ENCODE data around the gene TMEM179. TPM values are rescaled to one million over a fixed set of nuclear protein-coding genes. Genes with fewer than 3 reads are reported as not detected.

The TMEM179 gene
- total RNA-seq, 4 donors from 2014 or later, result not detected

GRCh38 chr14:104601786-104602185, 2.8 kb downstream of the TMEM179 start:
- Histone ChIP-seq H3K4me1 (no peaks in the 10 kb centered on the region), H3K4me3 (no peak overlapping the region), H3K27me3 (peaks cover 58 to 65% (median 61%) of the 10 kb centered on the region in 3 donors), H3K9me3 (no peaks in the 10 kb centered on the region), H3K36me3 (no peaks in the 10 kb centered on the region), H3K27ac (no peak overlapping the region)
- in situ Hi-C loops (cut with MboI; ENCODE audit: low sequenced_read_pairs in 4 of 4), result no loop called here
- DNase-seq (no peak), ATAC-seq (no peak)
- intact Hi-C loops (cut with DNase I; ENCODE audit: low total_unique reads), result no loop called here
- TF ChIP-seq POLR2A (IDR thresholded peaks at IDR 0.05), result no peak
- no peak for TF ChIP-seq CTCF (IDR thresholded peaks at IDR 0.05 in 4 of 5, conservative IDR thresholded peaks at IDR 0.05 in 1 of 5)

- H3K9me3 ChIP-seq, result no peaks in the 10 kb centered on the region
- in situ Hi-C loops (cut with MboI; ENCODE audit: low sequenced_read_pairs in 4 of 4), result no loop called here
- intact Hi-C loops (cut with DNase I; ENCODE audit: low total_unique reads), result no loop called here
- no peak overlapping the region for H3K4me3 ChIP-seq
- peaks cover 58 to 68% (median 60%) of the 10 kb centered on the region in 3 donors for H3K27me3 ChIP-seq
- H3K36me3 ChIP-seq, result no peaks in the 10 kb centered on the region
- no peaks in the 10 kb centered on the region for H3K4me1 ChIP-seq
- TF ChIP-seq POLR2A (IDR thresholded peaks at IDR 0.05) (no peak), CTCF (IDR thresholded peaks at IDR 0.05 in 4 of 5, conservative IDR thresholded peaks at IDR 0.05 in 1 of 5) (no peak)
- ATAC-seq, result no peak
- no peak overlapping the region for H3K27ac ChIP-seq
- no peak for DNase-seq
Measured at GRCh38 chr14:104600805-104601204, 3.8 kb downstream of the TMEM179 start.

GRCh38 chr14:104600141-104600643, 4.4 kb downstream of the TMEM179 start:
- ATAC-seq, result no peak

GRCh38 chr14:104599446-104599845, 5.1 kb downstream of the TMEM179 start:
- Histone ChIP-seq H3K9me3 (no peaks in the 10 kb centered on the region), H3K27me3 (peaks cover 47 to 68% (median 50%) of the 10 kb centered on the region in 3 donors), H3K36me3 (no peaks in the 10 kb centered on the region), H3K27ac (no peak overlapping the region), H3K4me3 (no peak overlapping the region), H3K4me1 (no peaks in the 10 kb centered on the region)
- TF ChIP-seq POLR2A (IDR thresholded peaks at IDR 0.05) (no peak), CTCF (IDR thresholded peaks at IDR 0.05 in 4 of 5, conservative IDR thresholded peaks at IDR 0.05 in 1 of 5) (no peak)
- intact Hi-C loops (cut with DNase I; ENCODE audit: low total_unique reads), result no loop called here
- ATAC-seq (no peak), DNase-seq (peak in 1 of 2 donors; percentile 3)
- in situ Hi-C loops (cut with MboI; ENCODE audit: low sequenced_read_pairs in 4 of 4), result no loop called here

More at GRCh38 chr14:104600141-104600643, 4.4 kb downstream of the TMEM179 start:
- TF ChIP-seq POLR2A (IDR thresholded peaks at IDR 0.05), result no peak
- no peak for TF ChIP-seq CTCF (IDR thresholded peaks at IDR 0.05 in 4 of 5, conservative IDR thresholded peaks at IDR 0.05 in 1 of 5)
- intact Hi-C loops (cut with DNase I; ENCODE audit: low total_unique reads) (no loop called here), in situ Hi-C loops (cut with MboI; ENCODE audit: low sequenced_read_pairs in 4 of 4) (no loop called here)
- Histone ChIP-seq H3K27me3 (peaks cover 52 to 69% (median 55%) of the 10 kb centered on the region in 3 donors), H3K9me3 (no peaks in the 10 kb centered on the region), H3K36me3 (no peaks in the 10 kb centered on the region), H3K27ac (no peak overlapping the region), H3K4me3 (no peak overlapping the region), H3K4me1 (no peaks in the 10 kb centered on the region)
- no peak for DNase-seq

GRCh38 chr14:104598910-104599273, 5.7 kb downstream of the TMEM179 start:
- no peak for ATAC-seq
- in situ Hi-C loops (cut with MboI; ENCODE audit: low sequenced_read_pairs in 4 of 4), result no loop called here
- no peak overlapping the region for H3K4me3 ChIP-seq
- H3K9me3 ChIP-seq, result no peaks in the 10 kb centered on the region
- H3K36me3 ChIP-seq, result no peaks in the 10 kb centered on the region
- H3K27ac ChIP-seq, result no peak overlapping the region
- H3K27me3 ChIP-seq, result peaks cover 42 to 63% (median 44%) of the 10 kb centered on the region in 3 donors
- no peak for DNase-seq
- intact Hi-C loops (cut with DNase I; ENCODE audit: low total_unique reads), result no loop called here
- H3K4me1 ChIP-seq, result no peaks in the 10 kb centered on the region
- TF ChIP-seq POLR2A (IDR thresholded peaks at IDR 0.05) (no peak), CTCF (IDR thresholded peaks at IDR 0.05 in 4 of 5, conservative IDR thresholded peaks at IDR 0.05 in 1 of 5) (no peak)
